ENCODE results near the gene ANKRD33B.

GRCh38 chr5:10515492-10515891, 48.4 kb upstream of the ANKRD33B start:
- TF ChIP-seq EP300 (IDR thresholded peaks at IDR 0.05) (no peak), POLR2A (IDR thresholded peaks at IDR 0.05) (no peak), CTCF (IDR thresholded peaks at IDR 0.05) (no peak)

Measured in tibial nerve (tissue), 4 donors.